H9 (cell line): Measurements from ENCODE around the gene PPM1H. TPM values are rescaled to one million over a fixed set of nuclear protein-coding genes. Genes with fewer than 3 reads are reported as not detected.

Experiments used
- DNase-seq: peaks from one replicate; pipeline ENCODE4 v3.0.0-alpha.2; 2017
- H2AFZ ChIP-seq: one replicate; pipeline ENCODE4 v1.6.1; 2013; ENCODE audit warnings: mild to moderate bottlenecking, low read length, control low read depth, moderate library complexity
- H2AK5ac ChIP-seq: 2 replicates; pipeline ENCODE4 v1.6.1; 2013; ENCODE audit warnings: low read length, control low read depth, mixed read lengths; ENCODE audit not compliant: insufficient read length
- H2BK120ac ChIP-seq: one replicate; pipeline ENCODE4 v1.6.1; 2013; ENCODE audit warnings: low read depth, mild to moderate bottlenecking, low read length, control low read depth, inconsistent platforms; ENCODE audit not compliant: poor library complexity, severe bottlenecking
- H2BK12ac ChIP-seq: 2 replicates; pipeline ENCODE4 v1.6.1; 2013; ENCODE audit warnings: low read length, control low read depth, mixed read lengths, low read depth; ENCODE audit not compliant: insufficient read length
- H2BK15ac ChIP-seq: 2 replicates; pipeline ENCODE4 v1.6.1; 2013; ENCODE audit warnings: low read depth, low read length, control low read depth
- H2BK20ac ChIP-seq: one replicate; pipeline ENCODE4 v1.6.1; 2013; ENCODE audit warnings: low read depth, mild to moderate bottlenecking, low read length, control low read depth, inconsistent platforms; ENCODE audit not compliant: poor library complexity, severe bottlenecking
- H2BK5ac ChIP-seq: 2 replicates; pipeline ENCODE4 v1.6.1; 2013; ENCODE audit warnings: low read length, control low read depth, mixed read lengths; ENCODE audit not compliant: insufficient read length
- H3K14ac ChIP-seq: 2 replicates; pipeline ENCODE4 v1.6.1; 2013; ENCODE audit warnings: low read length, control low read depth; ENCODE audit not compliant: insufficient read depth
- H3K18ac ChIP-seq: 2 replicates; pipeline ENCODE4 v1.6.1; 2013; ENCODE audit warnings: low read depth, mild to moderate bottlenecking, mixed read lengths, low read length, control low read depth; ENCODE audit not compliant: insufficient read length
- H3K23ac ChIP-seq: 2 replicates; pipeline ENCODE4 v1.6.1; 2013; ENCODE audit warnings: low read length, control low read depth, mixed read lengths, low read depth; ENCODE audit not compliant: insufficient read length
- H3K23me2 ChIP-seq: 2 replicates; pipeline ENCODE4 v1.6.1; 2013; ENCODE audit warnings: low read depth, mild to moderate bottlenecking, mixed read lengths, low read length, control low read depth; ENCODE audit not compliant: insufficient read length, poor library complexity, severe bottlenecking
- H3K27ac ChIP-seq: 2 replicates; pipeline ENCODE4 v1.5.1; 2013; ENCODE audit warnings: low read length, control low read depth, mixed read lengths, low read depth; ENCODE audit not compliant: insufficient read length
- H3K27me3 ChIP-seq: 2 replicates; pipeline ENCODE4 v1.6.1; 2013; ENCODE audit warnings: low read length, control low read depth, inconsistent platforms; ENCODE audit not compliant: insufficient read depth
- H3K4ac ChIP-seq: 2 replicates; pipeline ENCODE4 v1.6.1; 2013; ENCODE audit warnings: low read depth, mild to moderate bottlenecking, control low read depth, inconsistent platforms, low read length, moderate library complexity
- H3K4me1 ChIP-seq: 2 replicates; pipeline ENCODE4 v1.6.1; 2013; ENCODE audit warnings: low read length, control low read depth, inconsistent platforms; ENCODE audit not compliant: insufficient read depth
- H3K4me2 ChIP-seq: 2 replicates; pipeline ENCODE4 v1.6.1; 2013; ENCODE audit warnings: low read length, control low read depth, mixed read lengths; ENCODE audit not compliant: insufficient read length, insufficient read depth
- H3K56ac ChIP-seq: 2 replicates; pipeline ENCODE4 v1.6.1; 2013; ENCODE audit warnings: low read depth, mild to moderate bottlenecking, mixed read lengths, low read length, control low read depth; ENCODE audit not compliant: insufficient read length
- H3K79me1 ChIP-seq: 2 replicates; pipeline ENCODE4 v1.6.1; 2013; ENCODE audit warnings: low read depth, mild to moderate bottlenecking, moderate library complexity, low read length, control low read depth, inconsistent platforms; ENCODE audit not compliant: insufficient read depth, poor library complexity, severe bottlenecking
- H3K79me2 ChIP-seq: 2 replicates; pipeline ENCODE4 v1.6.1; 2013; ENCODE audit warnings: low read length, control low read depth, inconsistent platforms; ENCODE audit not compliant: insufficient read depth
- H3K9ac ChIP-seq: 2 replicates; pipeline ENCODE4 v1.6.1; 2013; ENCODE audit warnings: low read length, control low read depth, mixed read lengths; ENCODE audit not compliant: insufficient read length; ENCODE audit errors: extremely low read depth
- H3K9me3 ChIP-seq: one replicate; pipeline ENCODE4 v1.6.1; 2013; ENCODE audit warnings: low read depth, low read length, inconsistent platforms; ENCODE audit not compliant: control insufficient read depth
- H3T11ph ChIP-seq: one replicate; pipeline ENCODE4 v1.6.1; 2013; ENCODE audit warnings: mild to moderate bottlenecking, low read length, control low read depth, inconsistent platforms
- H4K20me1 ChIP-seq: one replicate; pipeline ENCODE4 v1.6.1; 2013; ENCODE audit not compliant: control insufficient read depth, insufficient read length, insufficient read depth
- H4K5ac ChIP-seq: 2 replicates; pipeline ENCODE4 v1.6.1; 2013; ENCODE audit warnings: low read depth, mild to moderate bottlenecking, mixed read lengths, low read length, control low read depth; ENCODE audit not compliant: insufficient read length
- H4K8ac ChIP-seq: replicated peaks from 2 replicates; pipeline ENCODE4 v1.6.1; 2013; ENCODE audit warnings: low read length, control low read depth, mixed read lengths, low read depth; ENCODE audit not compliant: insufficient read length
- H4K91ac ChIP-seq: 2 replicates; pipeline ENCODE4 v1.6.1; 2013; ENCODE audit warnings: low read depth, mild to moderate bottlenecking, moderate library complexity, mixed read lengths, low read length, control low read depth; ENCODE audit not compliant: insufficient read length
- H3K27ac Mint-ChIP-seq, 3 experiments: 2 replicates in 2 of 3; 3 replicates in 1 of 3; pipeline ENCODE4 v1.8.0; 2020 to 2021; ENCODE audit warnings: mixed read lengths in 3 of 3, mild to moderate bottlenecking in 1 of 3, moderate library complexity in 1 of 3
- H3K27me3 Mint-ChIP-seq: 2 replicates; pipeline ENCODE4 v1.8.0; 2021; ENCODE audit warnings: low read depth, mild to moderate bottlenecking, moderate library complexity, mixed read lengths
- H3K36me3 Mint-ChIP-seq, 3 experiments: 2 replicates in 2 of 3; 3 replicates in 1 of 3; pipeline ENCODE4 v1.8.0; 2020 to 2021; ENCODE audit warnings: low read depth in 3 of 3, mixed read lengths in 3 of 3; ENCODE audit not compliant: insufficient read depth in 1 of 3
- H3K4me1 Mint-ChIP-seq, 2 experiments: 2 replicates each; pipeline ENCODE4 v1.8.0; 2020; ENCODE audit warnings: mixed read lengths in 2 of 2
- H3K4me3 Mint-ChIP-seq, 2 experiments: 2 replicates in 1 of 2; 3 replicates in 1 of 2; pipeline ENCODE4 v1.8.0; 2020 to 2021; ENCODE audit warnings: mild to moderate bottlenecking in 2 of 2, mixed read lengths in 2 of 2, moderate library complexity in 1 of 2
- H3K9me3 Mint-ChIP-seq, 2 experiments: 2 replicates in 1 of 2; 3 replicates in 1 of 2; pipeline ENCODE4 v1.8.0; 2020; ENCODE audit warnings: mild to moderate bottlenecking in 2 of 2, mixed read lengths in 2 of 2, moderate library complexity in 1 of 2
- WGBS: extraction: QIAGEN DNeasy Blood & Tissue Kit; methylation state at CpG from one replicate; pipeline ENCODE4 v1.1.7; 2013; ENCODE audit warnings: missing lambda C conversion rate, low lambda C conversion rate, mixed read lengths; ENCODE audit not compliant: insufficient read length; ENCODE audit errors: extremely low coverage; 5-methylcytosine and 5-hydroxymethylcytosine counted together
- total RNA-seq: library from RNA; stranded (reverse); gene quantifications from 2 replicates; pipeline ENCODE4 v1.2.1, GENCODE V29; 2021
- TF ChIP-seq, protein P1 (sequence below): fragments of 200-600 bp; sonication (generic); conservative IDR thresholded peaks from 3 replicates; pipeline ENCODE4 v1.8.0; 2021; ENCODE audit warnings: antibody characterized with exemption, mild to moderate bottlenecking

Gene PPM1H
- total RNA-seq, 1 experiment from 2014 or later = 22.1 TPM

GRCh38 chr12:62603061-62603810, 331.7 kb downstream of the PPM1H start:
- Histone ChIP-seq H2AFZ (no peak overlapping the region), H3K18ac (peak overlapping the region; percentile 89), H2AK5ac (no peak overlapping the region), H3K27ac (peak overlapping the region; percentile 81), H3K79me1 (no peaks in the 10 kb centered on the region), H3K14ac (peak overlapping the region; percentile 98), H4K5ac (peak overlapping the region; percentile 88), H3K27me3 (no peaks in the 10 kb centered on the region), H2BK15ac (no peak overlapping the region; the same call in 1 of the 2 replicates), H3K4ac (peak overlapping the region; percentile 10; the same call in 1 of the 2 replicates), H3K23me2 (peaks cover 15% of the 10 kb centered on the region), H3K56ac (peak overlapping the region; percentile 18), H3K23ac (no peak overlapping the region), H3T11ph (no peak overlapping the region), H2BK20ac (no peak overlapping the region), H2BK5ac (no peak overlapping the region), H3K9ac (peak overlapping the region; percentile 98), H3K4me1 (no peaks in the 10 kb centered on the region), H3K9me3 (no peaks in the 10 kb centered on the region), H2BK120ac (no peak overlapping the region), H4K91ac (peak overlapping the region; percentile 29), H4K8ac (no peak overlapping the region), H2BK12ac (no peak overlapping the region), H3K79me2 (peaks cover 17% of the 10 kb centered on the region; the same call in 1 of the 2 replicates), H4K20me1 (no peaks in the 10 kb centered on the region), H3K4me2 (peak overlapping the region; percentile 92)
- TF ChIP-seq, protein P1, sequence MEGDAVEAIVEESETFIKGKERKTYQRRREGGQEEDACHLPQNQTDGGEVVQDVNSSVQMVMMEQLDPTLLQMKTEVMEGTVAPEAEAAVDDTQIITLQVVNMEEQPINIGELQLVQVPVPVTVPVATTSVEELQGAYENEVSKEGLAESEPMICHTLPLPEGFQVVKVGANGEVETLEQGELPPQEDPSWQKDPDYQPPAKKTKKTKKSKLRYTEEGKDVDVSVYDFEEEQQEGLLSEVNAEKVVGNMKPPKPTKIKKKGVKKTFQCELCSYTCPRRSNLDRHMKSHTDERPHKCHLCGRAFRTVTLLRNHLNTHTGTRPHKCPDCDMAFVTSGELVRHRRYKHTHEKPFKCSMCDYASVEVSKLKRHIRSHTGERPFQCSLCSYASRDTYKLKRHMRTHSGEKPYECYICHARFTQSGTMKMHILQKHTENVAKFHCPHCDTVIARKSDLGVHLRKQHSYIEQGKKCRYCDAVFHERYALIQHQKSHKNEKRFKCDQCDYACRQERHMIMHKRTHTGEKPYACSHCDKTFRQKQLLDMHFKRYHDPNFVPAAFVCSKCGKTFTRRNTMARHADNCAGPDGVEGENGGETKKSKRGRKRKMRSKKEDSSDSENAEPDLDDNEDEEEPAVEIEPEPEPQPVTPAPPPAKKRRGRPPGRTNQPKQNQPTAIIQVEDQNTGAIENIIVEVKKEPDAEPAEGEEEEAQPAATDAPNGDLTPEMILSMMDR = peak; percentile 56
- Mint-ChIP-seq H3K4me1 (peaks cover 43 to 49% of the 10 kb centered on the region in 2 experiments), H3K36me3 (peaks cover 0 to 8% (median 0%) of the 10 kb centered on the region in 3 experiments; a peak in 3 of 7 replicates), H3K27ac (peak overlapping the region; percentile 15 to 100 (median 98); a peak in 4 of 7 replicates), H3K27me3 (no peaks in the 10 kb centered on the region), H3K4me3 (peak overlapping the region; percentile 73 to 90), H3K9me3 (no peaks in the 10 kb centered on the region)
- WGBS = no CpG with 5 or more reads among the region's 94 CpGs
- DNase-seq = peak; percentile 84
